ENCODE data around the gene MFNG. TPM values are rescaled to one million over a fixed set of nuclear protein-coding genes. Genes with fewer than 3 reads are reported as not detected.
"Not testable (repeated sequence)": the region's sequence is repeated elsewhere in the genome, so short reads cannot be mapped to it uniquely, and the experiment has no call there.

The MFNG gene
- total RNA-seq, 2 donors from 2014 or later = 21.6 to 23.0 TPM

DNA sequence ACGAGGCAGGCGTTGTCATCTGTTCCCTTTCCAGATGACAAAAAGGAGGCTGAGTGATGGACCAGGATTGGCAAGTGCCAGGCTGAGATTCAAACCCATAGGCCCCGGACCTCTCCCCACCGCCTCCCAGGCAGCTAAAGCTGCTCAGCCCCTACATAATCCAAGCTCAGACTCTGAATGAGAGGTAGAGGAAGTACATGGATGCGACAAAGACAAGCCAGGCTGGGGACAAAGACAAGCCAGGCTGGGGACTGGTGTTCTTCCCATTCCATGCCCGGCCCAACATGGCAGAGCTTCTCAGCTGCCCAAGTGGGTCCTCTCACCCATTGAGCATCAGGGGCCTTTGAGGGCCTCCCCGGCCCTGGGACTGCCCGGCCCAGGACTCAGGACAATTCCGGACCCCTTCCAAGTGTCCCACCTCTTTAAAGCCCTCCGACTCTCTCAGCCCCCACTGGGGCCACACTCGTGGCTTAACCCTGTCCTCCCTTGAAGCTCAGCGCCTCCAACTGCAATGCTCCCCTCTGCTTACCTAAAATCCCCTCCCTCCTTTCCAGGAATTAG lies 4.8 kb downstream of the MFNG start:
- no peak for DNase-seq (ENCODE audit: low spot score)
- intact Hi-C loops (cut with DNase I) = no loop called here

DNA sequence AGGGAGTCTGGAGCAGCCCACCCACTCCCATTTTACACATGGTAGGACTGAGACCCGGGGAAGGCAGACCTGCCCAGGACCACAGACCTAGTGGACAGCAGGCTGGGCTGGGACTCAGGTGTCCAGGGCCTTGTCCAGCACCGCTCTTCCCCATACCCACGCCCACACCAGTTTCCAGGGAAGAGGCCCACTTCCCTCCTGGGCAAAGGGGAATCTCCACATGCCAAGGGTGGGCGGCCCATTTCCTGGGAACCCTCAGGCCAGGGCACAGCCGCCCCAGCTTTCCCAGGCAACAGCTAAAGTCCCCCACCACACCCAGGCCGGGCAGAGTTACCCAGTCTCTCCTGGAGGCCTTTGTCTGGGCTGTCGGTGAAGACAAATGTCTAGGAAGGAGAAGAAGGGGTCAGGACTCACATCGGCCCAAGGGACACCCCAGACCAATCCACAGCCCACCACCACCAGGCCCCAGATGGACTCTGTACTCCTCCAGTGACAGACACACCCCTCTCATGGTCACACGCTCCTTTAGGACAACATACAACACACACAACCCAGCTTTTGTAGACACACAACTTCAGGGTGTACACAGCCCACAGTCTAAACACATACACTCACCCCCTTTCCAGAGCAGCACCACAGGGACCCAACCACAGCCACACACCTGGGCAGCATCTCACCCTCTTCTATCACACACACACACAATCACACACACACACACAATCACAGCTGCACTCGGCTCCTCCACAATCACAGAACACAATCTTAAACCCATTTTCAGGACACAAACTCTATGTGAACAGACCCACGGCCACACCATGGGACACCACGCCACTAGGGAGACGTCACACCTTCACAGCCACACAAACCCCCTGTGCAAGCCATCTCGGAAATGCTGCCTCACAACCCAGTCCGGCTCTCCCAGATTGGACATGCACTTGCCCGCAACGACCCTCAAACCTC lies 5.5 kb downstream of the MFNG start:
- no peak for DNase-seq (ENCODE audit: low spot score)
- intact Hi-C loops (cut with DNase I) = no loop called here

GRCh38 chr22:37479196-37479595 lies 7.0 kb downstream of the MFNG start:
- intact Hi-C loops (cut with DNase I) = no loop called here
- DNase-seq (ENCODE audit: low spot score) = no peak

- intact Hi-C loops (cut with DNase I) = no loop called here
- DNase-seq (ENCODE audit: low spot score) = no peak
Measured at GRCh38 chr22:37476389-37477329, 9.5 kb downstream of the MFNG start.

DNA sequence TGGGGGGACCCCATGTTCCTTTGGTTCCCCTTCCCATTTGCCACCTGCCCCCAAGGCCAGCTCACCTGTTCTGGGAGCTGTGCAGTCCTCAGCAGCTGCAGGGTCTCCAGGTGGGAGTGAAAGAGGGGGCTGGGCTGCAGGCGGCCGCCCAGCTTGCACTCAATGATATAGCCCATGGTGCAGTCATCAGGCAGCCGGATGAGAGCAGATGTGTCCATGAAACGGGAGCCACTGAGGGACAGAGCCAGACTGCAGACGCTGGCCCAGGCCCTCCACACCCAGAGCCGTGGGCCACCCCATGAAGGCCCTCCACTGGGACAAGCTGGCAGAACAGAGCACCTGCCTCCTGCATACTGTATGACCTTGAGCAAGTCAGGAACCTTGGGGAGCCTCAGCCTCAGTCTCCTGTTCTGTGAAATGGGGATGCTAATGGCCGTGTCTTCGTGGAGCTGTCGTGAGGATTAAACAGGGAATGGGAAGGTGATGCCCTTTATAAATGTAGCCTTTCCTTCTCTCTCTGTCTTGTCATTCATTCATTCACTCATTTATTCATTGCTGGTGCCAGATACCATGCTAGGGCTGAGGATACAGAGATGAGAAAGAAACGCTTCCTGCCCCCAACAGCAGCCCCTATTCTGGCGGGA lies 11.6 kb downstream of the MFNG start:
- intact Hi-C loops (cut with DNase I) = no loop called here
- no peak for DNase-seq (ENCODE audit: low spot score)

DNA sequence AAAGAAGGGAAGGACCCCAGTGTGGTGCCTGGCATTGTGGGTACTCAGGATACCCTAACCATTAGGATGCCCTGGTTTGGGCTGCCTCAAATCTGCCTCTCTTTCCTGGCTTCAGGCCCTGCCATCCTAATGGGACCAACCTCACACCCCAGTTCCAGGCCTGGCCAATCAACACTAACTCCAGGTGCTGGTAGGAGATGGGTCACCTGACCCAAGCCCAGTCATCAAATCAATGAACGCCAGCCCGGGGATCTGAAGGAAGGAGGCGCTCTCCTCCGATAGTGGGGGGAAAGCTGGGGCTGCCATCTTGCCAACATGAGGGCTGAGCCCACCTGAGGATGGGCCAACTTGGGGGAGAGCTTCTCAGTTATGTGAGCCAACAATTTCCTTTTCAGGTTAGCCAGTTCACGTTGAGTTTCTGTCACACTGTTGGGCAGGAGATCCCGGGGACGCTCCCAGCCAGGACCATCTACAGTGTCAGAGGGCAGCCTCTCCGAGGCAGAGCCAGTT lies 12.7 kb downstream of the MFNG start:
- intact Hi-C loops (cut with DNase I) = no loop called here
- DNase-seq (ENCODE audit: low spot score) = no peak

DNA sequence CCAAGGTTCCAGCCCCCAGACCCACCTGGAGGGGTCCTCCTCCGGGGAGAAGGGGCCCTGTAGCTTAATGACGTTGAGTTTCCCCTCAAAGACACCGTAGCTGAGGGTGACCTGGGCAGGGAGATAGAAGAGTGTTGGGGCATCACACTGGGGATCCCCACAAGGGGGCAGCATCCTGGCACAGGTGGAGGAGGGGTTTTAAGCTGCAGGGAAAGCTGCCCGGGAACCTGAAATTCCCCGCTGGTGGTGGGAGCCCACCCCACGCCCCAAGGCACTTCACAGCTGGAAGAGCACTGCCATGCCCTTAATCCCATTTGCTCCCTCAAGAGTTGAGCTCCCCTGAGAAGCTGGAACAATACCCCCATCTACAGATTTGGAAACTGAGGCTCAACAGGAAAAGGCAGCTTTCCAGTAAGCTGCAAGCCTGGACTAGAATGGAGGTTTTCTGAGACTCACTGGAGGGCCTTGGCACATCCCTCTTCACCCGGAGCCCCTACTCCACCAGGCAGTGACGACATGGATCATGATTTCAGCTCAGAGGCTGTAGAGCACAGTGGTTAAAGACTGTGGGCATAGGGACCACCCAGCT lies 13.7 kb downstream of the MFNG start:
- intact Hi-C loops (cut with DNase I) = no loop called here
- no peak for DNase-seq (ENCODE audit: low spot score)

DNA sequence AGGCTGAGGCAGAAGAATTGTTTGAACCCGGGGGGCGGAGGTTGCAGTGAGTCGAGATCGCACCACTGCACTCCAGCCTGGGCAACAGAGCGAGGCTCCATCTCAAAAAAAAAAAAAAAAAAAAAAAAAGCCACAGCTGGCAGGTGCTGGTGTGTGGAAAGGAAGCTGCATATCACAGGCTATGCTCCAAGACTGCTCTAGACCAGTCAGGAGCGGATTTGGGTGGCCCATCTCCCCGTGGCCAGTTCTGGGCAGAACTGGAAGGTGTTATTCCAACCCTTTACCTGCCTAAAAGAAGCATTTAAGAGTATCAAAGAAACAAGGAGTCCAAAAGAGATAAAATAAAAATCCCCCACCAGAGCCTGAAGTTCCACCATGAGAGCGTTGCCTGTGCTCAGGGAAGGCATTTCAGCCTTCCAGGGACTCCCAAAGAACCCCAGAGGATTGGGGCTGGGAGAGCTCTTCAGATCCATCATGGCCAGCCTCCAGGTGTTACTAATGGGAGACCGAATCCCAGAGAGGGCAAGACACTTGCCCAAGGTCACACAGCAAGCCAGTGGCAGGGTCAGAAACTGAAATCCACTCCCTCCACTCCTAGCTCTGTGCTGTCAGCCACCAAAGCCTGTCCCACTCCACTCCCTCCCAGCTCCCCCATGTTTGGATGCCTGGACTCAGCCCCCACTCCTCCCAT lies 14.3 kb downstream of the MFNG start:
- intact Hi-C loops (cut with DNase I) = no loop called here
- no peak for DNase-seq (ENCODE audit: low spot score)

- no peak for DNase-seq (ENCODE audit: low spot score)
- intact Hi-C loops (cut with DNase I) = no loop called here
Measured at GRCh38 chr22:37470087-37470445, 16.1 kb downstream of the MFNG start.

DNA sequence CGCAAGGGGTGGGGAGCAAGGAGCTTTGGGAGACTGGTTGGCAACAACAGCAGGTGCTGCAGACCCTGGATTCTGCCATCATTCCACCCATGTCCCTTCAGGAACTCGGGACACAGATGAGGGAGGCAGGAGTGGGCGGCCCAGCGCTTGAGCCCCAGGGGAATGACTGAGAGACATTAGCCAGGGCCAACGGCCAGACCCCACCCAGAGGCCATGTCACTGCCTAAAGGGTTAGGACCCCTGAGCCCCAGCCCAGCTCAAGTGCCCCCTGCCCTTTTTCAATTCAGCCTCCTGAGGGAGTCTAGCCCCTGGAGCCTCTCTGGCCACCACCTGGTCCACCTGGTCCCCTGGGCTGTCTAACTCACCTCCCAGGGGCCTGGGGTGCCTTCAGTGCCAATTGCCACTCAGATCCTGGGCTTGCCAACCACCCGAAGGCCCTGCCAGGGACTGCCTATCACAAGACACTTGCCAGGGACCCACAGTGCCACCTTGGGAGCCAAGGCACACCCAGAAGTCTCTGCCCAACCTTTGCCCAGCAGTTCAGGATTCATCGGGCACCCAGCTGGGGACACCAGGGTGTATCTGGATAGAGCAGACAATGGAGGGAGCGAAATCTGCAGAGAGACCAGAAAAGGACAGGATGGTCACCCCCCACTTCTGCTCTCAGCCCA lies 16.6 kb downstream of the MFNG start:
- no peak for DNase-seq (ENCODE audit: low spot score)
- intact Hi-C loops (cut with DNase I) = loop anchor here in 1 of 2 donors (10.0 kb wide), 1 partner anchor 145 kb away; no protein-coding TSS in a partner anchor

DNA sequence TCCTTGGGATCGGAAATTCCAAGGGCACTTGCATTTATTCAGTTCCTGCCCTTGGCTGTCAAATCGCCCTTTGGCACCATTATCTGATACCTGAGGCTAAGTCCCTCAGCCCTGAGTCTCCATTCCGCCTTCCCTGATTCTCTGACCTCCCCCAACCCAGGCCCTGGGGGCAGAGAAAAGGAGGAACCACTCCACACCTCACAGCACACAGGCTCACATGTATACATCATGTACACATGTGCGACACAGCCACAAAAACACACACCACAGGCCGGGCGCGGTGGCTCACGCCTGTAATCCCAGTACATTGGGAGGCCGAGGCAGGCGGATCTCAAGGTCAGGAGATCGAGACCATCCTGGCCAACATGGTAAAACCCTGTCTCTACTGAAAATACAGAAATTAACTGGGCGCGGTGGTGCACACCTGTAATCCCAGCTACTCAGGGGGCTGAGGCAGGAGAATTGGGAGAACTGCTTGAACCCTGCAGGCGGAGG lies 17.9 kb downstream of the MFNG start:
- not testable (repeated sequence) for DNase-seq (ENCODE audit: low spot score)
- intact Hi-C loops (cut with DNase I) = loop anchor here in 1 of 2 donors (10.0 kb wide), 1 partner anchor 143 kb away; no protein-coding TSS in a partner anchor

DNA sequence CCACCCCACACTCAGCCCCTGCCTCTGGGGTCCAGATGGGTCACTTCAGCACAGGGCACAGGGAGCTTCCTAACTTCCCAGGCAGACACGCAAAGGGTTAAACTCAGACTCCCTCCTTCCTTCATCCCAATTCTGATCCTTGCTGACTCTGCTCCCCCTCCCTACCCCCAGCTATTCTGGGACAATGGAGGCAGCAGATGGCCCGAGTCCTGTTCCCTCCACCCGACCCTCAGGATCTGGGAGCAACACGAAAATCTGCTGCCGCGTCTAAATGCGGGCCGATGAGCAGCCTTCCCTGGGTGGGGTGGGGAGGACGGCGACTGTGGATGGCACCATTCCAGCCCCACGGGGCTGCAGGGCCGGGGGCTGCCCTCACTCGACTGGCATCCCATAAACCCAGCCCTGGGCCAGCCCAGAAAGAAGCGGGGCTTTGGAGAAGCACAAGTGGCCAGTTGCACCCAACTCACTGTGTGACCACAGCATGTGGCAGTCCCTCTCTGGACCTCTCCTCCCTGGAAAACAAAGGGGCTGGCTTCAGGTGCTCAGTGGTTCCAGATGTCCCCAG lies 18.7 kb downstream of the MFNG start:
- intact Hi-C loops (cut with DNase I) = loop anchor here in 1 of 2 donors (1.0 to 10.0 kb wide), 2 partner anchors 39 to 143 kb away; no protein-coding TSS in a partner anchor
- no peak for DNase-seq (ENCODE audit: low spot score)

GRCh38 chr22:37464181-37464580 lies 22.0 kb downstream of the MFNG start:
- no peak for DNase-seq (ENCODE audit: low spot score)
- intact Hi-C loops (cut with DNase I) = loop anchor here in 1 of 2 donors (10.0 kb wide), 1 partner anchor 139 kb away; no protein-coding TSS in a partner anchor

GRCh38 chr22:37462983-37463382 lies 23.2 kb downstream of the MFNG start:
- DNase-seq (ENCODE audit: low spot score) = no peak
- intact Hi-C loops (cut with DNase I) = loop anchor here in 1 of 2 donors (10.0 kb wide), 1 partner anchor 138 kb away; no protein-coding TSS in a partner anchor

GRCh38 chr22:37462436-37462835 lies 23.7 kb downstream of the MFNG start:
- no peak for DNase-seq (ENCODE audit: low spot score)
- intact Hi-C loops (cut with DNase I) = loop anchor here in 1 of 2 donors (10.0 kb wide), 1 partner anchor 138 kb away; no protein-coding TSS in a partner anchor

GRCh38 chr22:37461961-37462360 lies 24.2 kb downstream of the MFNG start:
- intact Hi-C loops (cut with DNase I) = loop anchor here in 1 of 2 donors (10.0 kb wide), 1 partner anchor 137 kb away; no protein-coding TSS in a partner anchor

More at GRCh38 chr22:37461961-37462360, 24.2 kb downstream of the MFNG start:
- no peak for DNase-seq (ENCODE audit: low spot score)
